HG02840 (cell line): ENCODE data around the gene HBG1.
"Not testable (repeated sequence)": the region's sequence is repeated elsewhere in the genome, so short reads cannot be mapped to it uniquely, and the experiment has no call there.

ENCODE experiments used
- ATAC-seq: cut with Tn5 transposase; IDR thresholded peaks from one replicate; pipeline ENCODE4 v1.9.1; 2021; ENCODE audit warnings: mild to moderate bottlenecking, moderate library complexity, moderate number of reproducible peaks; ENCODE audit not compliant: unreplicated experiment, low FRiP score

HBG1 gene

GRCh38 chr11:5279471-5280090 is 29.9 kb upstream of the HBG1 start:
- ATAC-seq = no peak

GRCh38 chr11:5277807-5278382 is 28.2 kb upstream of the HBG1 start:
- no peak for ATAC-seq

GRCh38 chr11:5276697-5277096 is 27.0 kb upstream of the HBG1 start:
- no peak for ATAC-seq

- ATAC-seq = no peak
These were observed 25.9 kb upstream of the HBG1 start for GRCh38 chr11:5275369-5276110.

- ATAC-seq = no peak
These were observed 24.7 kb upstream of the HBG1 start for GRCh38 chr11:5274395-5274794.

GRCh38 chr11:5272395-5273017 is 22.8 kb upstream of the HBG1 start:
- no peak for ATAC-seq

- no peak for ATAC-seq
These were observed 20.1 kb upstream of the HBG1 start, which contains the start of gene HBE1 for GRCh38 chr11:5269715-5270147. Gene HBE1 (minus strand): TSS chr11:5269945. CDS start chr11:5269890, 55 bp downstream.

GRCh38 chr11:5267033-5267563 is 17.4 kb upstream of the HBG1 start:
- ATAC-seq = no peak

- no peak for ATAC-seq
These were observed 17.0 kb upstream of the HBG1 start for GRCh38 chr11:5266609-5267008.

GRCh38 chr11:5265832-5266231 is 16.2 kb upstream of the HBG1 start:
- ATAC-seq = no peak

GRCh38 chr11:5258543-5259262 is 9.0 kb upstream of the HBG1 start:
- no peak for ATAC-seq

- no peak for ATAC-seq
These were observed 7.6 kb upstream of the HBG1 start for GRCh38 chr11:5257296-5257695.

- not testable (repeated sequence) for ATAC-seq
These were observed 5.2 kb upstream of the HBG1 start, which contains the start of gene HBG2 for GRCh38 chr11:5254646-5255413. Gene HBG2 (minus strand): TSS chr11:5254781. CDS start chr11:5254728, 53 bp downstream.

GRCh38 chr11:5254023-5254422 is 4.4 kb upstream of the HBG1 start:
- not testable (repeated sequence) for ATAC-seq

- not testable (repeated sequence) for ATAC-seq
These were observed 3.8 kb upstream of the HBG1 start for GRCh38 chr11:5253440-5253839.

- no peak for ATAC-seq
These were observed 3.2 kb upstream of the HBG1 start for GRCh38 chr11:5252919-5253265.

GRCh38 chr11:5252192-5252918 is 2.7 kb upstream of the HBG1 start:
- ATAC-seq = no peak

- ATAC-seq = no peak
These were observed 2.1 kb upstream of the HBG1 start for GRCh38 chr11:5251746-5252145.
